PFSK-1 (cell line): ENCODE measurements around the gene PPP4R2.

ENCODE experiments used
- FOXP2 ChIP-seq: optimal IDR thresholded peaks from 2 replicates; pipeline ENCODE3; 2011; ENCODE audit warnings: borderline replicate concordance, control low read depth, inconsistent platforms; ENCODE audit not compliant: insufficient read depth; ENCODE audit errors: extremely low read length, extremely low read depth
- POLR2AphosphoS5 ChIP-seq: IDR thresholded peaks from 2 replicates; pipeline ENCODE4 v1.6.1; 2012; ENCODE audit warnings: low read depth, mild to moderate bottlenecking, control low read depth, low read length, moderate library complexity
- SIN3A ChIP-seq: IDR thresholded peaks from 2 replicates; pipeline ENCODE4 v1.6.1; 2012; ENCODE audit warnings: mild to moderate bottlenecking, low read length, moderate library complexity, borderline replicate concordance; ENCODE audit not compliant: insufficient read depth
- TAF1 ChIP-seq: IDR thresholded peaks from 2 replicates; pipeline ENCODE4 v1.6.1; 2012; ENCODE audit warnings: low read length, control low read depth, borderline replicate concordance; ENCODE audit not compliant: insufficient read depth
- TF ChIP-seq, protein P1 (sequence below), 2 experiments: IDR thresholded peaks; 2 replicates each; pipeline versions ENCODE4 v1.6.1 to v1.8.0; 2011 to 2012; ENCODE audit warnings: low read depth in 2 of 2, low read length in 2 of 2, control low read depth in 1 of 2, inconsistent platforms in 1 of 2, mild to moderate bottlenecking in 1 of 2, moderate library complexity in 1 of 2; ENCODE audit not compliant: insufficient read depth in 1 of 2

PPP4R2 gene

DNA sequence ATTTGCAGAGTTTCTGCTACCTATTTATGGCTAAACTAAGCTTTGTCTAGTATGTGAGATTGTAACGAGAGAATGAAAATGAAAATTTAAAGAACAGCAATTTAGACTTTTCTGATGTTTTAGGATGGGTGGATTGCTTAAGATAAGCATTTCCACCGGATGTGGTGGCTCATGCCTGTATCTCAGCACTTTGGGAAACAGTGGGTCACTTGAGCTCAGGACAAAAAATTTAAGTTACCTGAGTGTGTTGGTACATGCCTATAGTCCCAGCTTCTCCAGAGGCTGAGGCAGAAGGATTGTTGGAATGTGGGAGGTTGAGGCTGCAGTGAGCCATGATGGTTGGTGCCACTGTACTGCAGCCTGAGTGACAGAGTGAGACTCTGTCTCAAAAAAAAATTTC lies 3.3 kb downstream of the PPP4R2 start:
- no peak for TF ChIP-seq FOXP2
- no peak for TF ChIP-seq SIN3A
- TF ChIP-seq TAF1, result no peak
- TF ChIP-seq, protein P1, sequence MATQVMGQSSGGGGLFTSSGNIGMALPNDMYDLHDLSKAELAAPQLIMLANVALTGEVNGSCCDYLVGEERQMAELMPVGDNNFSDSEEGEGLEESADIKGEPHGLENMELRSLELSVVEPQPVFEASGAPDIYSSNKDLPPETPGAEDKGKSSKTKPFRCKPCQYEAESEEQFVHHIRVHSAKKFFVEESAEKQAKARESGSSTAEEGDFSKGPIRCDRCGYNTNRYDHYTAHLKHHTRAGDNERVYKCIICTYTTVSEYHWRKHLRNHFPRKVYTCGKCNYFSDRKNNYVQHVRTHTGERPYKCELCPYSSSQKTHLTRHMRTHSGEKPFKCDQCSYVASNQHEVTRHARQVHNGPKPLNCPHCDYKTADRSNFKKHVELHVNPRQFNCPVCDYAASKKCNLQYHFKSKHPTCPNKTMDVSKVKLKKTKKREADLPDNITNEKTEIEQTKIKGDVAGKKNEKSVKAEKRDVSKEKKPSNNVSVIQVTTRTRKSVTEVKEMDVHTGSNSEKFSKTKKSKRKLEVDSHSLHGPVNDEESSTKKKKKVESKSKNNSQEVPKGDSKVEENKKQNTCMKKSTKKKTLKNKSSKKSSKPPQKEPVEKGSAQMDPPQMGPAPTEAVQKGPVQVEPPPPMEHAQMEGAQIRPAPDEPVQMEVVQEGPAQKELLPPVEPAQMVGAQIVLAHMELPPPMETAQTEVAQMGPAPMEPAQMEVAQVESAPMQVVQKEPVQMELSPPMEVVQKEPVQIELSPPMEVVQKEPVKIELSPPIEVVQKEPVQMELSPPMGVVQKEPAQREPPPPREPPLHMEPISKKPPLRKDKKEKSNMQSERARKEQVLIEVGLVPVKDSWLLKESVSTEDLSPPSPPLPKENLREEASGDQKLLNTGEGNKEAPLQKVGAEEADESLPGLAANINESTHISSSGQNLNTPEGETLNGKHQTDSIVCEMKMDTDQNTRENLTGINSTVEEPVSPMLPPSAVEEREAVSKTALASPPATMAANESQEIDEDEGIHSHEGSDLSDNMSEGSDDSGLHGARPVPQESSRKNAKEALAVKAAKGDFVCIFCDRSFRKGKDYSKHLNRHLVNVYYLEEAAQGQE (IDR thresholded peaks at IDR 0.05; ENCODE audit: insufficient read depth in 1 of 2, low read depth in 2 of 2, low read length in 2 of 2), result no peak
- no peak for TF ChIP-seq POLR2AphosphoS5

DNA sequence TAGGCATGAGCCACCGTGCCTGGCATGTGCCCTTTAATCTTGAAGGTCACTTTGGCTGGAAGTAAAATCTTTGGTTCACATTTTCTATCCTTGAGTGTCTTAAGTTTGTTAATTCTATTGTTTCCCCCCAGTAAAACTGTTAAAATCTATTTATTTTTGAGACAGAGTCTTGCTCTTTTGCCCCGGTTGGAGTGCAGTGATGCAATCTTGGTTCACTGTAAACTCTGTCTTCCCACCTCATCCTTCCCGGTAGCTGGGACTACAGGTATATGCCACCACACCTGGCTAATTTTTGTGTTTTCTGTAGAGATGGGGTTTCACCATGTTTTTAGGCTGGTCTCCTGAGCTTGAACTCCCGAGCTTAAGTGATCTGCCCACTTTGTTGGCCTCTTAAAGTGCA lies 7.7 kb downstream of the PPP4R2 start:
- TF ChIP-seq TAF1 (no peak), SIN3A (no peak), POLR2AphosphoS5 (no peak), FOXP2 (no peak)
- TF ChIP-seq, protein P1 (IDR thresholded peaks at IDR 0.05; ENCODE audit: insufficient read depth in 1 of 2, low read depth in 2 of 2, low read length in 2 of 2), result no peak

DNA sequence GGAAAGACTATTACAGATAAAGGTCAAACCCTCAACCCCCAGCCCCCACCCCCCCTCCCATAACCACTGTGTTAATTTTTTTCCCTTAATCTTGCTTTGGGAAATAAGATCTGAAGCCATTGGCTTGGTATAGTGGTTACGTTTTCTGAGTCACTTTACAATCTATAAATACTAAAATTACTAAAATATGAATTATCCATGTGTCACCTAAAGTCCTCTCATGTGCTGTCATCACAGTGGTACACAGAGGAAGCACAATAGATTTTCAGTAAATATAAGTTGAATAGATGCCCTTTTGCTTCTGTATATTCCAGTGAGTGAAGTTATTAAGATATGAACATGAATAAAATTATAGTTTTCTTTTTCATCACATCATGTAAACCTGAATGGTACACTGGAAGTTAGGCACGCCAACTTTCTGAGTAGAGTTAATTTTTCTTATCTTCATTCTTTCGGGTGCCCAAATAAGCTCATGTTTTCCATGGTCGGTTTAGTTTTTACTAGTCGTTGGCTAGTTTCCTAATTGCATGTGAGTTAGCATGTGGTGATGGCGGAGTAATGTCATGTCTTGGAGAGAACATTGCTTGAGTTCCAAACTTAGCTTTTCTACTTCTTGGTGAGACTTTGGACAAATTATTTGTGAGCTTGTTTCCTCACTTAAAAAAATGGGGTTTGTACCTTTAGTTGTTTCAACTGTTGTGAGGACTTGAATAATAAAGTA lies 11.5 kb downstream of the PPP4R2 start:
- TF ChIP-seq SIN3A, result no peak
- TF ChIP-seq POLR2AphosphoS5, result no peak
- no peak for TF ChIP-seq TAF1
- TF ChIP-seq, protein P1 (IDR thresholded peaks at IDR 0.05; ENCODE audit: insufficient read depth in 1 of 2, low read depth in 2 of 2, low read length in 2 of 2), result no peak
- TF ChIP-seq FOXP2, result no peak

DNA sequence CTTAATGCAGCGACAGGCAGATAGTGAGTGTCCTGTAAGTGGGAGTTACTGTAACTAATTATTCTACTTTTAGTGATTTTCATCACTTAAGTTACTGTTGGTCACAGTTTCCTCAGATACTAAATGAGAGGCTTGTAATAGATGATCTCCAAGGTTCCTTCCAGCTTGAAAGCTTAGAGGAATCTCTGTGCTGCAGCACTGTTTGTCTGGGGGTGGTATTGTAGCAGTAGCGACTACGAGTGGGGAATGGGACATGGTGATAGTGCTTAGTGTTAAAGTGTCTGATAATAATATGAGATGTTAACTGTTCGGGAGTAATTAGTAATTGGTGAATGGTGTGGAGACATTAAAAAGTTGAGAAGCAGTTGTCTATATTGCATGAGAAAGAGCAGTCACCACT lies 12.4 kb downstream of the PPP4R2 start:
- no peak for TF ChIP-seq SIN3A
- no peak for TF ChIP-seq FOXP2
- TF ChIP-seq TAF1, result no peak

DNA sequence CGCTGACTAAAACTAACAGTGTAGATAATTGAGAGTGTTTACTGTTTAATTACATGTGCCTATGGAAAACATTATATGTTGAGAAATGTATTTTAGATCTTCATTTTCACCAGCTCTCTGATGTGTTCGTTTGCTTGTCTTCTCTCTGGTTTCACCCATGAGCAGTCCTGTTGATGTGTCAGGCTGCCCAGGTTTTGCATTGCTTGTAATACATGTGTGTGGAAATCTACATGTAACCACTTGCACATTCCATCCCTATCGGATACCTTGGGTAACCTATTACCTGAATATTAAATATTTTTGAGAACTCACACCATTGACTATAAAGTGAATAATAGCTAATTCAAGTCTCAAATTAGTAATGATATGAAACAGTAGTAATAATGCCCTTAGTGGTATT lies 13.1 kb downstream of the PPP4R2 start:
- TF ChIP-seq POLR2AphosphoS5, result no peak
- no peak for TF ChIP-seq TAF1

DNA sequence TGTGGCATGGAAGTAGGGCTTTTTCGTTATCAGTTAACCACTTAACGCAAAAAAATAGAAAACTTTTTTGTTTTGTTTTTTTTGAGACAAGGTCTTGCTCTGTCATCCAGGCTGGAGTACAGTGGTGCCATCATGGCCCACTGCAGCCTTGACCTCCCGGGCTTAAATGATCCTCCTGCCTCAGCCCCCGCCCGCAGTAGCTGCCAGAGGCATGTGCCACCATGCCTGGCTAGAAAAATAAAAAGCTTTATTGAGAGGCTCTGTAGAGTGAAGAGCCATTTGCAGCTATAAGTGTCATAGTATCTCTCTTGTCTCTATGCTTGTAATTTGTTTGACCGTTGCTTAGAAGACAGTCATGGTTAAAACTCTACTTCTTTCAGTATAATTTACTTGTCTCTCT lies 13.5 kb downstream of the PPP4R2 start:
- TF ChIP-seq POLR2AphosphoS5, result no peak
- no peak for TF ChIP-seq SIN3A
- TF ChIP-seq, protein P1 (IDR thresholded peaks at IDR 0.05; ENCODE audit: insufficient read depth in 1 of 2, low read depth in 2 of 2, low read length in 2 of 2), result no peak
- no peak for TF ChIP-seq FOXP2
- no peak for TF ChIP-seq TAF1
